SK-N-SH treated with all-trans-retinoic acid at 6 μM for 48 hours (cell line): ENCODE results near the gene CST9L.

Source experiments
- ATAC-seq: fragments of 200-7000 bp; cut with Tn5 transposase; 3 replicates; pipeline ENCODE4 v1.9.1; 2020; ENCODE audit warnings: mild to moderate bottlenecking, moderate library complexity
- ARNTL ChIP-seq: fragments of 450-650 bp; formaldehyde crosslinking; IDR thresholded peaks from 2 replicates; pipeline ENCODE4 v1.5.0; 2020; ENCODE audit warnings: low read depth, mild to moderate bottlenecking, moderate library complexity, borderline replicate concordance
- BACH2 ChIP-seq: fragments of 250-450 bp; sonication (Bioruptor Pico); IDR thresholded peaks from 2 replicates; pipeline ENCODE4 v1.9.0; 2021; ENCODE audit warnings: mild to moderate bottlenecking, borderline replicate concordance
- CREB5 ChIP-seq: fragments of 250-450 bp; sonication (Bioruptor Pico); IDR thresholded peaks from 2 replicates; pipeline ENCODE4 v1.5.1; 2020; ENCODE audit warnings: low read depth, mild to moderate bottlenecking, moderate library complexity
- CSDC2 ChIP-seq: fragments of 250-450 bp; sonication (Bioruptor Pico); IDR thresholded peaks from 2 replicates; pipeline ENCODE4 v1.5.0; 2020; ENCODE audit warnings: mild to moderate bottlenecking, moderate library complexity
- CSRNP3 ChIP-seq: fragments of 250-450 bp; sonication (Bioruptor Pico); IDR thresholded peaks from 2 replicates; pipeline ENCODE4 v1.5.1; 2021; ENCODE audit warnings: mild to moderate bottlenecking, moderate library complexity
- ESRRG ChIP-seq: fragments of 250-450 bp; sonication (Bioruptor Pico); IDR thresholded peaks from 2 replicates; pipeline ENCODE4 v1.6.1; 2021; ENCODE audit warnings: mild to moderate bottlenecking
- GLIS3 ChIP-seq: fragments of 250-450 bp; sonication (Bioruptor Pico); IDR thresholded peaks from 2 replicates; pipeline ENCODE4 v1.5.0; 2020; ENCODE audit warnings: mild to moderate bottlenecking, moderate library complexity
- ISL1 ChIP-seq: fragments of 250-450 bp; sonication (Bioruptor Pico); IDR thresholded peaks from 2 replicates; pipeline ENCODE4 v2.1.2; 2022; ENCODE audit warnings: mild to moderate bottlenecking, moderate library complexity
- OSR1 ChIP-seq: fragments of 250-450 bp; sonication (Bioruptor Pico); IDR thresholded peaks from 2 replicates; pipeline ENCODE4 v1.8.0; 2022; ENCODE audit warnings: moderate library complexity, mild to moderate bottlenecking, inconsistent platforms
- PATZ1 ChIP-seq: fragments of 250-450 bp; sonication (Bioruptor Pico); IDR thresholded peaks from 2 replicates; pipeline ENCODE4 v1.8.0; 2020; ENCODE audit warnings: mild to moderate bottlenecking, moderate library complexity, borderline replicate concordance
- POU6F1 ChIP-seq: fragments of 250-450 bp; sonication (Bioruptor Pico); IDR thresholded peaks from 2 replicates; pipeline ENCODE4 v1.8.0; 2021; ENCODE audit warnings: low read depth, mild to moderate bottlenecking, moderate library complexity, borderline replicate concordance
- PPARA ChIP-seq: fragments of 250-450 bp; sonication (Bioruptor Pico); IDR thresholded peaks from 2 replicates; pipeline ENCODE4 v1.5.0; 2020; ENCODE audit warnings: mild to moderate bottlenecking, borderline replicate concordance
- RARB ChIP-seq: fragments of 250-450 bp; sonication (Bioruptor Pico); IDR thresholded peaks from 2 replicates; pipeline ENCODE4 v1.8.0; 2021; ENCODE audit warnings: mild to moderate bottlenecking, moderate library complexity
- SNAI2 ChIP-seq: fragments of 250-450 bp; sonication (Bioruptor Pico); IDR thresholded peaks from 2 replicates; pipeline ENCODE4 v1.5.0; 2020; ENCODE audit warnings: mild to moderate bottlenecking, moderate library complexity
- TCF4 ChIP-seq: fragments of 250-450 bp; sonication (Bioruptor Pico); IDR thresholded peaks from 2 replicates; pipeline ENCODE4 v1.8.0; 2021; ENCODE audit warnings: mild to moderate bottlenecking, moderate library complexity, borderline replicate concordance
- TOX ChIP-seq: fragments of 250-450 bp; sonication (Bioruptor Pico); IDR thresholded peaks from 2 replicates; pipeline ENCODE4 v1.8.0; 2021; ENCODE audit warnings: mild to moderate bottlenecking, moderate library complexity, borderline replicate concordance
- TSHZ2 ChIP-seq: fragments of 250-450 bp; sonication (Bioruptor Pico); IDR thresholded peaks from 2 replicates; pipeline ENCODE4 v1.5.0; 2020; ENCODE audit warnings: mild to moderate bottlenecking, moderate library complexity
- ZC3H10 ChIP-seq: fragments of 250-450 bp; sonication (Bioruptor Pico); IDR thresholded peaks from 2 replicates; pipeline ENCODE4 v1.5.1; 2021; ENCODE audit warnings: mild to moderate bottlenecking, moderate library complexity
- ZFP3 ChIP-seq: fragments of 250-450 bp; sonication (Bioruptor Pico); IDR thresholded peaks from 2 replicates; pipeline ENCODE4 v1.5.0; 2020; ENCODE audit warnings: mild to moderate bottlenecking, moderate library complexity
- ZNF565 ChIP-seq: fragments of 450-650 bp; formaldehyde crosslinking; conservative IDR thresholded peaks from 2 replicates; pipeline ENCODE4 v1.5.0; 2020; ENCODE audit warnings: low read depth, mild to moderate bottlenecking, moderate library complexity
- ZNF70 ChIP-seq: fragments of 450-650 bp; formaldehyde crosslinking; IDR thresholded peaks from 2 replicates; pipeline ENCODE4 v1.5.0; 2020; ENCODE audit warnings: mild to moderate bottlenecking, moderate library complexity
- ZNF8 ChIP-seq: fragments of 450-650 bp; formaldehyde crosslinking; IDR thresholded peaks from 2 replicates; pipeline ENCODE4 v1.5.0; 2020; ENCODE audit warnings: mild to moderate bottlenecking, moderate library complexity

The CST9L gene

GRCh38 chr20:23546435-23547144, 21.7 kb downstream of the CST9L start:
- ATAC-seq, result no peak
- TF ChIP-seq TCF4 (no peak), CSRNP3 (no peak), ARNTL (no peak), ZC3H10 (CRISPR knock-in tag) (no peak), ISL1 (no peak), OSR1 (no peak), SNAI2 (no peak), BACH2 (CRISPR knock-in tag) (no peak), POU6F1 (CRISPR knock-in tag) (no peak), ZNF565 (CRISPR knock-in tag) (no peak), RARB (CRISPR knock-in tag) (no peak), CREB5 (CRISPR knock-in tag) (no peak), TOX (CRISPR knock-in tag) (no peak), TSHZ2 (CRISPR knock-in tag) (no peak), ZNF70 (CRISPR knock-in tag) (no peak), ZNF8 (CRISPR knock-in tag) (no peak), GLIS3 (CRISPR knock-in tag) (no peak), ESRRG (no peak), PPARA (CRISPR knock-in tag) (no peak), CSDC2 (no peak)

- TF ChIP-seq SNAI2 (no peak), ESRRG (no peak), ZFP3 (CRISPR knock-in tag) (no peak), GLIS3 (CRISPR knock-in tag) (no peak), CREB5 (CRISPR knock-in tag) (no peak), TCF4 (no peak), PATZ1 (CRISPR knock-in tag) (no peak), TSHZ2 (CRISPR knock-in tag) (no peak), ZC3H10 (CRISPR knock-in tag) (no peak), ISL1 (no peak), CSDC2 (no peak), ZNF70 (CRISPR knock-in tag) (no peak), BACH2 (CRISPR knock-in tag) (no peak), ZNF8 (CRISPR knock-in tag) (no peak), ZNF565 (CRISPR knock-in tag) (no peak), CSRNP3 (no peak), OSR1 (no peak), ARNTL (no peak), TOX (CRISPR knock-in tag) (no peak), PPARA (CRISPR knock-in tag) (no peak)
- TF ChIP-seq, all 23 proteins: peak for 0
- ATAC-seq, result no peak
Measured at GRCh38 chr20:23544133-23544532, 24.2 kb downstream of the CST9L start.
